HepG2 (cell line): ENCODE results near the gene KANTR. TPM values are rescaled to one million over a fixed set of nuclear protein-coding genes. Genes with fewer than 3 reads are reported as not detected.
"Not testable (repeated sequence)": the region's sequence is repeated elsewhere in the genome, so short reads cannot be mapped to it uniquely, and the experiment has no call there.

Experiments used
- ATAC-seq: fragments of 200-7000 bp; cut with Tn5 transposase; 3 replicates; pipeline ENCODE4 v1.9.1; 2020; ENCODE audit warnings: mild to moderate bottlenecking, moderate library complexity
- BruUV-seq: library from RNA; stranded (reverse); fragments of 400-500 nt; replicated peaks from 2 replicates; lab custom pipeline; 2021; lab: Mats Ljungman, UMichigan
- CTCF ChIA-PET: fragments of 300-600 bp; formaldehyde crosslinking; extraction: SDS; loops from one replicate; lab custom pipeline; 2021; ENCODE audit warnings: low total read pairs, inconsistent platforms, low intra/inter-chr PET ratio; lab: Yijun Ruan, JAX
- POLR2A ChIA-PET: fragments of 350-600 bp; sonication (Branson Sonifier 250); formaldehyde crosslinking; loops from one replicate; lab custom pipeline; 2020; ENCODE audit warnings: antibody characterized with exemption, inconsistent platforms; lab: Yijun Ruan, JAX
- DNase-seq: peaks from one replicate; pipeline ENCODE4 v3.0.0-alpha.2; 2015; ENCODE audit warnings: low spot score
- FAIRE-seq: peaks from 3 replicates; lab custom pipeline; 2011; peaks lifted over from hg19 to GRCh38; lab: Jason Lieb, UNC
- H2AFZ ChIP-seq: one replicate; pipeline ENCODE4 v1.6.1; 2011; ENCODE audit warnings: low read length, inconsistent platforms
- H3K27ac ChIP-seq: fragments of 300-600 bp; 3 replicates; pipeline ENCODE4 v1.8.0; 2011; ENCODE audit warnings: mixed run types, mild to moderate bottlenecking, mixed read lengths, low read length, inconsistent platforms; ENCODE audit not compliant: insufficient read depth; ENCODE audit errors: extremely low read length
- H3K27me3 ChIP-seq, 2 experiments: fragments of 200-600 bp in 1 of 2; 2 replicates in 1 of 2; 3 replicates in 1 of 2; pipeline versions ENCODE4 v1.6.0 to v1.8.0; 2011; ENCODE audit warnings: low read length in 2 of 2, mild to moderate bottlenecking in 2 of 2, moderate library complexity in 2 of 2, inconsistent platforms in 1 of 2; ENCODE audit not compliant: insufficient read depth in 2 of 2, control insufficient read depth in 1 of 2
- H3K36me3 ChIP-seq, 2 experiments: fragments of 200-600 bp in 1 of 2; replicated peaks in 1 of 2; 2 replicates in 1 of 2; 3 replicates in 1 of 2; pipeline versions ENCODE4 v1.5.1 to v1.8.0; 2011; ENCODE audit warnings: low read length in 2 of 2, inconsistent platforms in 1 of 2; ENCODE audit not compliant: insufficient read depth in 2 of 2, control insufficient read depth in 1 of 2
- H3K4me1 ChIP-seq: 2 replicates; pipeline ENCODE4 v1.5.1; 2012; ENCODE audit warnings: low read length, inconsistent platforms; ENCODE audit not compliant: insufficient read depth
- H3K4me2 ChIP-seq: 2 replicates; pipeline ENCODE4 v1.6.0; 2011; ENCODE audit warnings: low read depth, low read length, inconsistent platforms
- H3K4me3 ChIP-seq, 3 experiments: fragments of 200-600 bp in 1 of 3; sonication (generic), shearing (Covaris generic) in 1 of 3; replicated peaks in 1 of 3; 2 replicates each; pipeline ENCODE4 v1.5.1; 2011 to 2016; ENCODE audit warnings: low read length in 3 of 3, inconsistent platforms in 2 of 3, low read depth in 2 of 3, mild to moderate bottlenecking in 2 of 3, control low read depth in 1 of 3, mixed read lengths in 1 of 3; ENCODE audit not compliant: insufficient read depth in 1 of 3
- H3K79me2 ChIP-seq: one replicate; pipeline ENCODE4 v1.6.1; 2011; ENCODE audit warnings: low read length, inconsistent platforms; ENCODE audit not compliant: insufficient read depth
- H3K9ac ChIP-seq: 2 replicates; pipeline ENCODE4 v1.6.0; 2011; ENCODE audit warnings: mild to moderate bottlenecking, low read depth, low read length, inconsistent platforms; ENCODE audit not compliant: insufficient read depth
- H3K9me3 ChIP-seq: 2 replicates; pipeline ENCODE4 v1.5.1; 2012; ENCODE audit warnings: mild to moderate bottlenecking, low read length
- H4K20me1 ChIP-seq: 2 replicates; pipeline ENCODE4 v1.6.0; 2011; ENCODE audit warnings: inconsistent platforms, mild to moderate bottlenecking, low read length, moderate library complexity; ENCODE audit not compliant: insufficient read depth
- ARID3A ChIP-seq: IDR thresholded peaks from 2 replicates; pipeline ENCODE4 v1.6.1; 2012; ENCODE audit warnings: low read depth, low read length, improper control_type of control experiment
- MBNL3 ChIP-seq: fragments of 250-450 bp; sonication (Bioruptor Pico); conservative IDR thresholded peaks from 2 replicates; pipeline ENCODE4 v1.8.0; 2022; ENCODE audit warnings: mild to moderate bottlenecking, inconsistent platforms
- MXI1 ChIP-seq: IDR thresholded peaks from 3 replicates; pipeline ENCODE4 v1.6.1; 2012; ENCODE audit warnings: low read depth, low read length, inconsistent platforms, borderline replicate concordance
- POLR2AphosphoS5 ChIP-seq: IDR thresholded peaks from 2 replicates; pipeline ENCODE4 v1.6.1; 2012; ENCODE audit warnings: low read depth, low read length
- PRDM15 ChIP-seq: sonication (generic); formaldehyde crosslinking; IDR thresholded peaks from 2 replicates; pipeline ENCODE4 v1.4.0; 2020; ENCODE audit warnings: missing genetic modification reagents
- SAP130 ChIP-seq: IDR thresholded peaks from 2 replicates; pipeline ENCODE4 v1.6.1; 2016; ENCODE audit warnings: low read depth
- SKIL ChIP-seq: sonication (generic); formaldehyde crosslinking; IDR thresholded peaks from 2 replicates; pipeline ENCODE4 v1.8.0; 2022; ENCODE audit warnings: missing genetic modification reagents, mild to moderate bottlenecking, moderate library complexity, borderline replicate concordance
- ZNF138 ChIP-seq: sonication (generic); formaldehyde crosslinking; IDR thresholded peaks from 2 replicates; pipeline ENCODE4 v1.5.0; 2020; ENCODE audit warnings: mild to moderate bottlenecking, low read depth, missing genetic modification reagents
- ZNF230 ChIP-seq: sonication (generic); formaldehyde crosslinking; IDR thresholded peaks from 2 replicates; pipeline ENCODE4 v1.4.0; 2020; ENCODE audit warnings: mild to moderate bottlenecking, missing genetic modification reagents
- ZSCAN31 ChIP-seq: sonication (generic); formaldehyde crosslinking; IDR thresholded peaks from 2 replicates; pipeline ENCODE4 v1.5.0; 2020; ENCODE audit warnings: low read depth, mild to moderate bottlenecking, missing genetic modification reagents
- WGBS: methylation state at CpG from one replicate; pipeline ENCODE4 v1.1.6; 2017; ENCODE audit warnings: low lambda C conversion rate; 5-methylcytosine and 5-hydroxymethylcytosine counted together
- in situ Hi-C: cut with HindIII; loops from 2 replicates; pipeline ENCODE4 v1.10.0; 2017; ENCODE audit warnings: low pct_unique_long_range_greater_than_20kb; ENCODE audit not compliant: extremely low pct_ligation_motif_present
- intact Hi-C: fragments of 100-400 bp; cut with micrococcal nuclease; formaldehyde crosslinking; loops from one replicate; pipeline ENCODE4 v1.10.0; 2022; ENCODE audit not compliant: unreplicated experiment
- polyA plus RNA-seq, 8 experiments: library from polyadenylated mRNA; depleted of rRNA in 3 of 8; stranded (reverse) in 7 of 8; unstranded in 1 of 8; fragments of >200 nt; fragmentation: Illumina TruSeq in 4 of 8; extraction: Trizol in 4 of 8; gene quantifications; 2 replicates each; pipeline versions ENCODE4 v1.2.1 to v1.2.3, GENCODE V29; 2011 to 2016; ENCODE audit warnings: low read depth in 4 of 8, missing spikeins in 1 of 8, mixed read lengths in 1 of 8; ENCODE audit not compliant: insufficient read depth in 1 of 8
- total RNA-seq, 5 experiments: library from RNA; depleted of rRNA; stranded (reverse); fragments of >200 nt; fragmentation: Illumina TruSeq; extraction: Trizol; gene quantifications; 2 replicates each; pipeline ENCODE4 v1.2.3, GENCODE V29; 2016; ENCODE audit warnings: low read depth in 1 of 5

Gene KANTR
- total and polyA plus RNA-seq, 2 of the 13 experiments (the other 11 are each of a cell fraction or from before 2014, with no cell fraction given) = 4.4 to 9.0 TPM

DNA sequence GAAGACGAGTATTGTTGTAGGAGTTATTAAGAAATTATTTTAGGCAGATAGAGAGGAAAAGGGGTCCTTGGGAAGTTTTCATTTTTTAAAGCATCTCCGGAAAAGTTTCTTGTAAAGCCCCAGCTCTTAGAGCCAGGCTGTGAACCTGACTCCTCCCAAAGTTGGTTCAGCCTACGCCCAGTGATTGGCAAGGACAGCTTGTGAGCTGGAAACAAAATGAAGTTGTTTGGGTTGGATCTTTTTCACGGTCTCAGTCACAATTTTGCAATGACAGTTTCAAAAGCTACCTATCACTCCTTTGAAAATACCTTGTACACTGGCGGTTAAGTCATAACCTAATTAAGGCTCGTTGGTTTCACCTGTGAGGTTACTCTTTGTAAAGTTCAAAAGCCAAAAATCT, 70.6 kb downstream of the KANTR start:
- intact Hi-C loops, H3K4me2 ChIP-seq, POLR2A ChIA-PET, H3K9me3 ChIP-seq, H2AFZ ChIP-seq, CTCF ChIA-PET, H3K36me3 ChIP-seq, DNase-seq, H4K20me1 ChIP-seq, FAIRE-seq, in situ Hi-C loops, H3K4me1 ChIP-seq, ATAC-seq, H3K27me3 ChIP-seq, H3K27ac ChIP-seq, H3K9ac ChIP-seq, H3K79me2 ChIP-seq, H3K4me3 ChIP-seq, BruUV-seq: not testable (repeated sequence)
- WGBS = 97% methylated on average over 5 of the region's 6 CpGs

GRCh38 chrX:53166103-53166502, 72.2 kb downstream of the KANTR start:
- Histone ChIP-seq H3K9me3 (no peaks in the 10 kb centered on the region), H4K20me1 (no peaks in the 10 kb centered on the region), H2AFZ (no peak overlapping the region), H3K4me2 (no peak overlapping the region), H3K27me3 (no peaks in the 10 kb centered on the region), H3K4me3 (no peak overlapping the region), H3K79me2 (no peaks in the 10 kb centered on the region), H3K27ac (no peak overlapping the region), H3K4me1 (no peaks in the 10 kb centered on the region), H3K9ac (no peak overlapping the region), H3K36me3 (no peaks in the 10 kb centered on the region)
- FAIRE-seq (no peak), ATAC-seq (no peak), DNase-seq (no peak)
- WGBS = 100% methylated on average over 3 of the region's 3 CpGs
- CTCF ChIA-PET = no interaction called here
- no TSS peak for BruUV-seq
- POLR2A ChIA-PET = no interaction called here
- intact Hi-C loops = no loop called here
- in situ Hi-C loops = no loop called here
- TF ChIP-seq MBNL3 = no peak
- no peak for TF ChIP-seq ZSCAN31 (CRISPR knock-in tag)
- TF ChIP-seq PRDM15 = no peak
- no peak for TF ChIP-seq MXI1
- no peak for TF ChIP-seq POLR2AphosphoS5
- TF ChIP-seq ARID3A = no peak
- no peak for TF ChIP-seq SKIL (CRISPR knock-in tag)
- TF ChIP-seq SAP130 (CRISPR knock-in tag) = no peak
- no peak for TF ChIP-seq ZNF230 (CRISPR knock-in tag)
- TF ChIP-seq ZNF138 = no peak
